Measurements from ENCODE around the gene FAM163A. TPM values are rescaled to one million over a fixed set of nuclear protein-coding genes. Genes with fewer than 3 reads are reported as not detected.

FAM163A gene
- total RNA-seq, 4 donors from 2014 or later: 0.33 to 3.2 (median 1.3) TPM; not detected in 1

GRCh38 chr1:179808503-179808902, 65.4 kb downstream of the FAM163A start:
- H3K9me3 ChIP-seq: no peaks in the 10 kb centered on the region
- no peak overlapping the region for H3K4me3 ChIP-seq (replicated peaks in 1 of 3)
- H3K4me1 ChIP-seq: peaks cover 0 to 3% of the 10 kb centered on the region in 2 donors
- no peaks in the 10 kb centered on the region for H3K27me3 ChIP-seq
- 80 to 88% methylated on average over 1 of the region's 1 CpG for WGBS, 2 donors
- no peak for DNase-seq
- no peak for TF ChIP-seq POLR2A (IDR thresholded peaks at IDR 0.05)
- no peak for TF ChIP-seq CTCF (IDR thresholded peaks at IDR 0.05)
- no peaks in the 10 kb centered on the region for H3K36me3 ChIP-seq
- intact Hi-C loops (cut with DNase I): loop anchor here (2.0 kb wide), 1 partner anchor 102 kb away; no protein-coding TSS in a partner anchor
- no peak overlapping the region for H3K27ac ChIP-seq

- Histone ChIP-seq H3K9me3 (no peaks in the 10 kb centered on the region), H3K4me3 (replicated peaks in 1 of 3) (no peak overlapping the region), H3K27ac (no peak overlapping the region), H3K4me1 (peaks cover 3 to 8% of the 10 kb centered on the region in 2 donors), H3K27me3 (no peaks in the 10 kb centered on the region), H3K36me3 (no peaks in the 10 kb centered on the region)
- WGBS, 2 donors: 39 to 43% methylated on average over 14 of the region's 14 CpGs
- TF ChIP-seq POLR2A (IDR thresholded peaks at IDR 0.05): no peak
- peak; percentile 77 to 93 (median 90) for TF ChIP-seq CTCF (IDR thresholded peaks at IDR 0.05)
- intact Hi-C loops (cut with DNase I): loop anchor here (2.0 to 10.0 kb wide), 2 partner anchors 65 to 103 kb away; partner anchors contain the start of gene TOR1AIP2
- DNase-seq: peak; percentile 61 to 71
These were observed 66.6 kb downstream of the FAM163A start for GRCh38 chr1:179809506-179810366.

- peaks cover 4 to 10% of the 10 kb centered on the region in 2 donors for H3K4me1 ChIP-seq
- no peak for TF ChIP-seq POLR2A (IDR thresholded peaks at IDR 0.05)
- TF ChIP-seq CTCF (IDR thresholded peaks at IDR 0.05): no peak
- H3K27ac ChIP-seq: no peak overlapping the region
- no peak overlapping the region for H3K4me3 ChIP-seq (replicated peaks in 1 of 3)
- DNase-seq: no peak
- no peaks in the 10 kb centered on the region for H3K9me3 ChIP-seq
- H3K36me3 ChIP-seq: no peaks in the 10 kb centered on the region
- intact Hi-C loops (cut with DNase I): loop anchor here (10.0 kb wide), 1 partner anchor 64 kb away; the partner anchor contains the start of gene TOR1AIP2
- 82 to 85% methylated on average over 7 of the region's 7 CpGs for WGBS, 2 donors
- H3K27me3 ChIP-seq: no peaks in the 10 kb centered on the region
These were observed 67.2 kb downstream of the FAM163A start for GRCh38 chr1:179810367-179810715.

GRCh38 chr1:179812501-179813292, 69.6 kb downstream of the FAM163A start:
- DNase-seq: no peak
- intact Hi-C loops (cut with DNase I): loop anchor here (10.0 kb wide), 1 partner anchor 62 kb away; the partner anchor contains the start of gene TOR1AIP2
- H3K27ac ChIP-seq: no peak overlapping the region
- H3K9me3 ChIP-seq: no peaks in the 10 kb centered on the region
- no peak for TF ChIP-seq POLR2A (IDR thresholded peaks at IDR 0.05)
- TF ChIP-seq CTCF (IDR thresholded peaks at IDR 0.05): no peak
- no peaks in the 10 kb centered on the region for H3K36me3 ChIP-seq
- no peaks in the 10 kb centered on the region for H3K27me3 ChIP-seq
- no peak overlapping the region for H3K4me3 ChIP-seq (replicated peaks in 1 of 3)
- WGBS, 2 donors: 88% methylated on average over 24 to 35 of the region's 37 CpGs
- peaks cover 16 to 23% of the 10 kb centered on the region in 2 donors for H3K4me1 ChIP-seq
